PC-9 (cell line): ENCODE measurements around the gene CSNK2A1. TPM values are rescaled to one million over a fixed set of nuclear protein-coding genes. Genes with fewer than 3 reads are reported as not detected.

Source experiments
- BruUV-seq: library from RNA; stranded (reverse); fragments of 400-500 nt; replicated peaks from 2 replicates; lab custom pipeline; 2021; lab: Mats Ljungman, UMichigan
- CTCF ChIA-PET: fragments of 300-600 bp; sonication (Branson Sonifier 250); formaldehyde crosslinking; loops from one replicate; lab custom pipeline; 2022; ENCODE audit warnings: antibody characterized with exemption; lab: Charles Lee
- POLR2A ChIA-PET: fragments of 300-600 bp; sonication (Branson Sonifier 250); formaldehyde crosslinking; loops from one replicate; lab custom pipeline; 2022; ENCODE audit warnings: antibody characterized with exemption; ENCODE audit not compliant: unreplicated experiment; lab: Charles Lee
- DNase-seq, 2 experiments: peaks; one replicate each; pipeline versions ENCODE4 v3.0.0 to v3.0.0-alpha.2; 2015 to 2022; ENCODE audit warnings: mixed read lengths in 1 of 2
- H2AFZ ChIP-seq: fragments of 200-600 bp; sonication (generic); 2 replicates; pipeline ENCODE4 v1.8.1; 2017; ENCODE audit warnings: antibody characterized with exemption
- H3F3A ChIP-seq: fragments of 200-600 bp; sonication (generic); 2 replicates; pipeline ENCODE4 v1.8.1; 2017; ENCODE audit warnings: antibody characterized with exemption, mild to moderate bottlenecking, low read depth; ENCODE audit not compliant: insufficient read depth
- H3K27ac ChIP-seq: fragments of 200-600 bp; sonication (generic); 2 replicates; pipeline ENCODE4 v1.6.1; 2016; ENCODE audit warnings: mixed run types
- H3K27me3 ChIP-seq: fragments of 200-600 bp; sonication (generic); 2 replicates; pipeline ENCODE4 v1.6.1; 2016; ENCODE audit warnings: low read depth, mixed run types; ENCODE audit not compliant: insufficient read depth
- H3K36me3 ChIP-seq: fragments of 200-600 bp; sonication (generic); 2 replicates; pipeline ENCODE4 v1.6.1; 2016; ENCODE audit warnings: low read depth, mixed run types
- H3K4me1 ChIP-seq: fragments of 200-600 bp; sonication (generic); replicated peaks from 2 replicates; pipeline ENCODE4 v1.6.1; 2016; ENCODE audit warnings: mixed run types; ENCODE audit not compliant: insufficient read depth
- H3K4me2 ChIP-seq: fragments of 200-600 bp; sonication (generic); 2 replicates; pipeline ENCODE4 v1.6.1; 2017; ENCODE audit warnings: mixed run types
- H3K4me3 ChIP-seq: fragments of 200-600 bp; sonication (generic); 2 replicates; pipeline ENCODE4 v1.6.1; 2016; ENCODE audit warnings: mixed run types
- H3K79me2 ChIP-seq: fragments of 200-600 bp; sonication (generic); 2 replicates; pipeline ENCODE4 v1.6.1; 2017; ENCODE audit warnings: low read depth, mixed run types
- H3K9me2 ChIP-seq: fragments of 200-600 bp; sonication (generic); 2 replicates; pipeline ENCODE4 v1.8.1; 2017; ENCODE audit warnings: mild to moderate bottlenecking; ENCODE audit not compliant: insufficient read depth
- H3K9me3 ChIP-seq: fragments of 200-600 bp; sonication (generic); 2 replicates; pipeline ENCODE4 v1.8.1; 2016; ENCODE audit warnings: low read depth; ENCODE audit not compliant: insufficient read depth
- H4K20me1 ChIP-seq: fragments of 200-600 bp; sonication (generic); 2 replicates; pipeline ENCODE4 v1.8.1; 2017; ENCODE audit not compliant: insufficient read depth
- CTCF ChIP-seq: fragments of 200-600 bp; sonication (generic); conservative IDR thresholded peaks from 2 replicates; pipeline ENCODE4 v1.6.1; 2017; ENCODE audit warnings: mixed run types, antibody characterized with exemption, mild to moderate bottlenecking, moderate library complexity
- EZH2 ChIP-seq: fragments of 200-600 bp; sonication (generic); IDR thresholded peaks from 2 replicates; pipeline ENCODE4 v1.8.0; 2017; ENCODE audit warnings: antibody characterized with exemption, low read depth
- intact Hi-C: fragments of 100-400 bp; cut with micrococcal nuclease; formaldehyde crosslinking; loops from one replicate; pipeline ENCODE4 v1.10.0; 2022; ENCODE audit not compliant: unreplicated experiment
- total RNA-seq: library from RNA; stranded (reverse); gene quantifications from 2 replicates; pipeline ENCODE4 v1.2.3, GENCODE V29; 2021

CSNK2A1 gene
- total RNA-seq, 1 experiment from 2014 or later: 222 TPM

- peaks cover 10% of the 10 kb centered on the region for H3F3A ChIP-seq
- BruUV-seq: no TSS peak
- ChIA-PET POLR2A (no interaction called here), CTCF (no interaction called here)
- intact Hi-C loops: no loop called here
- no peak for DNase-seq
- no peak overlapping the region for H3K4me2 ChIP-seq
- no peaks in the 10 kb centered on the region for H3K27me3 ChIP-seq
- H3K79me2 ChIP-seq: peaks cover 90% of the 10 kb centered on the region
- H4K20me1 ChIP-seq: peaks cover 42% of the 10 kb centered on the region
- no peak overlapping the region for H2AFZ ChIP-seq
- H3K27ac ChIP-seq: no peak overlapping the region
- 0 out of 2 replicates have a peak, but pooled peaks cover 4% of the 10 kb centered on the region for H3K4me1 ChIP-seq
- no peak for TF ChIP-seq CTCF
- TF ChIP-seq EZH2: no peak
- no peaks in the 10 kb centered on the region for H3K9me2 ChIP-seq
- H3K9me3 ChIP-seq: peaks cover 4% of the 10 kb centered on the region; the same call in 1 of the 2 replicates
- H3K4me3 ChIP-seq: no peak overlapping the region
- H3K36me3 ChIP-seq: peaks cover 52% of the 10 kb centered on the region
These were observed 21.7 kb downstream of the CSNK2A1 start for GRCh38 chr20:521860-522259.

GRCh38 chr20:519999-520398 is 23.6 kb downstream of the CSNK2A1 start:
- H3K27me3 ChIP-seq: no peaks in the 10 kb centered on the region
- H3K79me2 ChIP-seq: peaks cover 94% of the 10 kb centered on the region
- no peak overlapping the region for H3K4me2 ChIP-seq
- H4K20me1 ChIP-seq: peaks cover 61% of the 10 kb centered on the region
- intact Hi-C loops: no loop called here
- TF ChIP-seq EZH2 (no peak), CTCF (no peak)
- CTCF ChIA-PET: no interaction called here
- peaks cover 10% of the 10 kb centered on the region for H3F3A ChIP-seq
- H2AFZ ChIP-seq: no peak overlapping the region
- no peak for DNase-seq
- H3K4me1 ChIP-seq: peaks cover 12% of the 10 kb centered on the region; the same call in 1 of the 2 replicates
- H3K27ac ChIP-seq: no peak overlapping the region
- peaks cover 48% of the 10 kb centered on the region for H3K36me3 ChIP-seq
- H3K9me3 ChIP-seq: peaks cover 4% of the 10 kb centered on the region; the same call in 1 of the 2 replicates
- POLR2A ChIA-PET: no interaction called here
- no TSS peak for BruUV-seq
- H3K9me2 ChIP-seq: no peaks in the 10 kb centered on the region
- no peak overlapping the region for H3K4me3 ChIP-seq

GRCh38 chr20:517221-517620 is 26.4 kb downstream of the CSNK2A1 start:
- no TSS peak for BruUV-seq
- Histone ChIP-seq H2AFZ (no peak overlapping the region), H3K27me3 (no peaks in the 10 kb centered on the region), H3K4me3 (no peak overlapping the region), H4K20me1 (peaks cover 75% of the 10 kb centered on the region), H3K4me2 (no peak overlapping the region), H3K79me2 (peaks cover 98% of the 10 kb centered on the region), H3F3A (peaks cover 21% of the 10 kb centered on the region), H3K9me2 (no peaks in the 10 kb centered on the region), H3K27ac (no peak overlapping the region), H3K4me1 (peaks cover 12% of the 10 kb centered on the region; the same call in 1 of the 2 replicates), H3K9me3 (peaks cover 4% of the 10 kb centered on the region; the same call in 1 of the 2 replicates), H3K36me3 (peaks cover 40% of the 10 kb centered on the region)
- DNase-seq: no peak
- TF ChIP-seq EZH2: no peak
- TF ChIP-seq CTCF: no peak
- CTCF ChIA-PET: no interaction called here
- intact Hi-C loops: no loop called here
- POLR2A ChIA-PET: no interaction called here
